ENCODE measurements around the gene PRDX5. TPM values are rescaled to one million over a fixed set of nuclear protein-coding genes. Genes with fewer than 3 reads are reported as not detected.
A peak's percentile ranks its signal among the peaks of the same experiment; 100 is the strongest.

Gene PRDX5
- total RNA-seq, 6 donors from 2014 or later = 146 to 493 (median 309) TPM

DNA sequence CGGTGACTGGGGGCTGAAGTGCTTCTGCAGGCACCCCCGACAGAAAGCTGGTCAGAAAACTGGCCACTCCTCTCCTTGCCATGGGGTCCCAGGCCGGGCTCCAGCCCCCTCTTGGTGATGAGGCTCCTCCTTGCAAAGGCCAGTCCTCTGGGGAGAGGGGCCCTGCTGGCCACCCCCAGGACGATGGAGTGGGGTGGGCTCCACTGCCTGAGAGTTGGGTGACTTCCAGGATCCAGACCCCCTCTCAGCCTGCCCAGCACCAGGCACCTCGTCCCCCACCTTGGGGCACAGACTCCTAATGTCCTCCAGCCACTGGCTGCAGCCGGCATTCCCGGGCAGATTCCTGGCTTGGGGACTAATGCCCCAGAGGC lies 40.6 kb downstream of the PRDX5 start:
- no peak for DNase-seq
- Histone ChIP-seq H3K4me3 (peak overlapping the region; percentile 78 to 99 (median 84)), H3K4me1 (peaks cover 32 to 49% (median 39%) of the 10 kb centered on the region in 4 donors), H3K9me3 (no peaks in the 10 kb centered on the region), H3K27me3 (no peaks in the 10 kb centered on the region), H3K27ac (peak overlapping the region; percentile 87 to 90 (median 89)), H3K36me3 (peaks cover 15 to 34% (median 29%) of the 10 kb centered on the region in 4 donors)
- 17% methylated on average over 4 of the region's 7 CpGs; no CpG with 5 or more reads in 1 of the 2 donors for WGBS, 2 donors
- TF ChIP-seq POLR2AphosphoS5 (IDR thresholded peaks at IDR 0.05) (no peak), EP300 (IDR thresholded peaks at IDR 0.05) (no peak), POLR2A (IDR thresholded peaks at IDR 0.05) (no peak)
- TF ChIP-seq, protein P1, sequence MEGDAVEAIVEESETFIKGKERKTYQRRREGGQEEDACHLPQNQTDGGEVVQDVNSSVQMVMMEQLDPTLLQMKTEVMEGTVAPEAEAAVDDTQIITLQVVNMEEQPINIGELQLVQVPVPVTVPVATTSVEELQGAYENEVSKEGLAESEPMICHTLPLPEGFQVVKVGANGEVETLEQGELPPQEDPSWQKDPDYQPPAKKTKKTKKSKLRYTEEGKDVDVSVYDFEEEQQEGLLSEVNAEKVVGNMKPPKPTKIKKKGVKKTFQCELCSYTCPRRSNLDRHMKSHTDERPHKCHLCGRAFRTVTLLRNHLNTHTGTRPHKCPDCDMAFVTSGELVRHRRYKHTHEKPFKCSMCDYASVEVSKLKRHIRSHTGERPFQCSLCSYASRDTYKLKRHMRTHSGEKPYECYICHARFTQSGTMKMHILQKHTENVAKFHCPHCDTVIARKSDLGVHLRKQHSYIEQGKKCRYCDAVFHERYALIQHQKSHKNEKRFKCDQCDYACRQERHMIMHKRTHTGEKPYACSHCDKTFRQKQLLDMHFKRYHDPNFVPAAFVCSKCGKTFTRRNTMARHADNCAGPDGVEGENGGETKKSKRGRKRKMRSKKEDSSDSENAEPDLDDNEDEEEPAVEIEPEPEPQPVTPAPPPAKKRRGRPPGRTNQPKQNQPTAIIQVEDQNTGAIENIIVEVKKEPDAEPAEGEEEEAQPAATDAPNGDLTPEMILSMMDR (IDR thresholded peaks at IDR 0.05) = no peak
- ATAC-seq (ENCODE audit: low FRiP score in 2 of 2) = no peak

DNA sequence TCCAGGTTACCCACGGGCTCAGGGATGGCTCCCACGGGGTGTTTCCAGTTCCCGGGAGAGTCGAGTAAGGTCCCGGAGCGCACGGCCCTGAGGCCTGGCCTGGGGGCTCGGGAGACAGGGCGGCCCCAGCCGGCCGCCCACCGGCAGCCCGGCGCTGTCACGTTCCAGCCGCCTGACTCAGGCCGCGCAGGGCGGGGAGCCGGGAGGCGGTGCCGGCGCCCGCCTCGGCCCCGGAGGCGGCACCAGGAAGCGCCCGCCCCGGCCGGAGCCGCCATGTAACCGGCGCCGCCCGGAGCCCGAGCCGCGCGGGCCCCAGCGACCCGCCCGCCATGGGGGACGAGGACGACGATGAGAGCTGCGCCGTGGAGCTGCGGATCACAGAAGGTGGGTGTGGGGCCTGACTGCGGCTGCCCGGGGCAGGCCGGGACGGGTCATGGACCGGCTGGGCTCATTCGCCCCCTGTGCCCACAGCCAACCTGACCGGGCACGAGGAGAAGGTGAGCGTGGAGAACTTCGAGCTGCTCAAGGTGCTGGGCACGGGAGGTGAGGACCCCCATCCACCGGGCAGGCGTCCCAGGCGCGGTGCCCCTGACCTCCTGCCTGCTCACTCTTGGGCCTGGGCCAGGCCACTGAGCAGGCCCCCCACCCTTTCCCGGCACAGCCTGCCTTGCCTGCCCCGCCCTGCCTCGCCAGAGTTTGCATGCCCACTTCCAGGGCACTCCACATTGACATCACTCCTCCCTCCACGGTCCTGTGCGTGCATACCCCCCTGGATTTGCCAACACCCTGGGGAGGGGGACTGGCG lies 41.2 kb downstream of the PRDX5 start, which contains the start of gene RPS6KA4:
Gene RPS6KA4 (plus strand): TSS at position 256 of the 805 bp plus-strand sequence. CDS start 74 bp downstream, at position 330.
- H3K4me1 ChIP-seq = peaks cover 32 to 49% (median 39%) of the 10 kb centered on the region in 4 donors
- ATAC-seq (ENCODE audit: low FRiP score in 2 of 2) (peak; percentile 72 to 94), DNase-seq (peak; percentile 72 to 94)
- TF ChIP-seq, protein P1 (IDR thresholded peaks at IDR 0.05) = peak in 5 of 6 experiments; percentile 17 to 57 (median 29)
- TF ChIP-seq POLR2A (IDR thresholded peaks at IDR 0.05) (peak in 2 of 4 donors; percentile 42 to 70), EP300 (IDR thresholded peaks at IDR 0.05) (no peak), POLR2AphosphoS5 (IDR thresholded peaks at IDR 0.05) (peak in 1 of 2 donors; percentile 14)
- no peaks in the 10 kb centered on the region for H3K27me3 ChIP-seq
- no peaks in the 10 kb centered on the region for H3K9me3 ChIP-seq
- WGBS, 2 donors = 0 to 1% methylated on average over 5 to 34 of the region's 70 CpGs
- H3K36me3 ChIP-seq = peaks cover 20 to 38% (median 35%) of the 10 kb centered on the region in 4 donors
- peak within 1 kb of the TSS; percentile 78 to 99 (median 84) for H3K4me3 ChIP-seq
- H3K27ac ChIP-seq = peak within 1 kb of the TSS; percentile 87 to 90 (median 89)

DNA sequence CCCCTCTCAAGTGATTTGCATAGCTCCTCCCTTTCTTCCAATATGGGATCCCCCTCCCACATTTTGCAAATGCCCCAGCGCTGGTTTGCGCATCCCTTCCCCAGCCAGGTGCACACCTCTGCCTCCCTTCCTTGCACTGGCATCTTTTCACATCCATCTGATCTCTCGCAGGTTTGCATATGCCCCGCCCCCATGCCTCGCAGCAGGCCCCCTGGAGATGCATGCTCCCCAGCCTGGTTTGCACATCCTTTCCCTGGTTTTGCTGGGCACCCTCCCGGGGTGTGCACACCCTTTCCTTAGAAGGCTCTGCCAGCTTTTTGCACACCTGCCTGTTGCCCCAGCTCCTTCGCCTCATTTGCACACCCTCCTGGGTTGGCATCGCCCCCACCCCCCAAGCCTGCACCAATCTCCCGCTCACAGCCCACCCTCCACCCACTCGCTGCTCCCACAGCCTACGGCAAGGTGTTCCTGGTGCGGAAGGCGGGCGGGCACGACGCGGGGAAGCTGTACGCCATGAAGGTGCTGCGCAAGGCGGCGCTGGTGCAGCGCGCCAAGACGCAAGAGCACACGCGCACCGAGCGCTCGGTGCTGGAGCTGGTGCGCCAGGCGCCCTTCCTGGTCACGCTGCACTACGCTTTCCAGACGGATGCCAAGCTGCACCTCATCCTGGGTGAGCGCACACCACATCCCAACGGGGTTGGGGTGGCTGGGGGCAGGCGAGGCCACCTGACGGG lies 42.0 kb downstream of the PRDX5 start:
- TF ChIP-seq POLR2A (IDR thresholded peaks at IDR 0.05) = no peak
- TF ChIP-seq, protein P1 (IDR thresholded peaks at IDR 0.05) = peak in 1 of 6 experiments; percentile 22
- WGBS, 2 donors = 34 to 51% methylated on average over 13 to 22 of the region's 38 CpGs
- Histone ChIP-seq H3K27me3 (no peaks in the 10 kb centered on the region), H3K9me3 (no peaks in the 10 kb centered on the region), H3K27ac (peak overlapping the region in 3 of 4 donors; percentile 88 to 90 (median 90)), H3K4me3 (peak overlapping the region; percentile 78 to 99 (median 84)), H3K36me3 (peaks cover 20 to 45% (median 39%) of the 10 kb centered on the region in 4 donors), H3K4me1 (peaks cover 32 to 45% (median 37%) of the 10 kb centered on the region in 4 donors)
- peak; percentile 3 to 6 for ATAC-seq (ENCODE audit: low FRiP score in 2 of 2)
- peak; percentile 29 to 88 for DNase-seq

DNA sequence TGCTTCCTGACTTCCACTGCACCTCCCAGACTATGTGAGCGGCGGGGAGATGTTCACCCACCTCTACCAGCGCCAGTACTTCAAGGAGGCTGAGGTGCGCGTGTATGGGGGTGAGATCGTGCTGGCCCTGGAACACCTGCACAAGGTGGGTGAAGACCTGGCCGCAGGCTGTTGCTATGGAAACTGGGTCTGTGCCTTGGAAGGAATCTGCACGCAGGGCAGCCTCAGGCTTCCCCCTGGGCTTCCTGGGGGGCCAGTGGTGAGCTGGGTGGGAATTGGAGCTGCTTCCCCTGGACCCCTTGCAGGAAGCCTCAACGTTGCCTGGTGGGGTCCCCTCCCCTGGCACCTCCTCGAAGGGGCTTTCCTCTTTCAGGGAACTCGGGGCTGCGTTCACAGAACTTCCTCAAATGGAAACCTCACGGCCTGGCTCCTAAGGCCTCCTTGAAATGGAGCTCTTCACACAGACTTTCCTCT lies 42.6 kb downstream of the PRDX5 start:
- WGBS, 2 donors = 64 to 81% methylated on average over 12 to 13 of the region's 13 CpGs
- TF ChIP-seq, protein P1 (IDR thresholded peaks at IDR 0.05) = no peak
- TF ChIP-seq POLR2A (IDR thresholded peaks at IDR 0.05) = no peak
- no peak for TF ChIP-seq EP300 (IDR thresholded peaks at IDR 0.05)
- no peak overlapping the region for H3K27ac ChIP-seq
- H3K4me3 ChIP-seq = peak overlapping the region in 3 of 4 donors; percentile 78 to 99 (median 80)
- H3K9me3 ChIP-seq = no peaks in the 10 kb centered on the region
- ATAC-seq (ENCODE audit: low FRiP score in 2 of 2) (no peak), DNase-seq (no peak)
- H3K4me1 ChIP-seq = peaks cover 29 to 39% (median 33%) of the 10 kb centered on the region in 4 donors
- H3K27me3 ChIP-seq = no peaks in the 10 kb centered on the region
- H3K36me3 ChIP-seq = peaks cover 20 to 51% (median 45%) of the 10 kb centered on the region in 4 donors

Data from upper lobe of left lung (tissue), 6 donors.